T-helper 1 cell treated with Interleukin-12 subunit alpha and Interleukin-12 subunit beta and Interleukin-4 antibody, amounts not matched to agents 30 ng/mL and 1 ng/mL, for 36 hours (primary cell): ENCODE results near the gene SH3YL1. TPM values are rescaled to one million over a fixed set of nuclear protein-coding genes. Genes with fewer than 3 reads are reported as not detected.

Source experiments
- intact Hi-C: fragments of 100-400 bp; cut with micrococcal nuclease; formaldehyde crosslinking; loops from one replicate; pipeline ENCODE4 v1.15.1; 2024
- total RNA-seq: library from RNA; stranded (reverse); gene quantifications from 2 replicates; pipeline ENCODE4 v1.2.3, GENCODE V29; 2022

The SH3YL1 gene
- 11.6 and 12.9 TPM in 2 replicates for total RNA-seq

- intact Hi-C loops, result loop anchor here (1.0 to 2.0 kb wide), 7 partner anchors 17 to 413 kb away; partner anchors contain the start of gene TMEM18
These were observed at the start of gene SH3YL1 for GRCh38 chr2:263774-264492. Gene SH3YL1 (minus strand): TSS chr2:264032. CDS start chr2:263984, 48 bp downstream.

- intact Hi-C loops, result no loop called here
These were observed 47.2 kb upstream of the SH3YL1 start for GRCh38 chr2:310994-311393.

- intact Hi-C loops, result no loop called here
These were observed 46.2 kb upstream of the SH3YL1 start for GRCh38 chr2:309954-310510.

- intact Hi-C loops, result no loop called here
These were observed 45.5 kb upstream of the SH3YL1 start for GRCh38 chr2:309148-309953.

GRCh38 chr2:305366-305765, 41.5 kb upstream of the SH3YL1 start:
- intact Hi-C loops, result no loop called here

- intact Hi-C loops, result no loop called here
These were observed 32.5 kb upstream of the SH3YL1 start for GRCh38 chr2:296354-296753.

- intact Hi-C loops, result no loop called here
These were observed 31.3 kb upstream of the SH3YL1 start for GRCh38 chr2:295090-295489.

GRCh38 chr2:290090-290722, 26.4 kb upstream of the SH3YL1 start:
- intact Hi-C loops, result no loop called here

- intact Hi-C loops, result no loop called here
These were observed 25.7 kb upstream of the SH3YL1 start for GRCh38 chr2:289362-290089.

- intact Hi-C loops, result no loop called here
These were observed 25.0 kb upstream of the SH3YL1 start for GRCh38 chr2:288758-289361.

- intact Hi-C loops, result no loop called here
These were observed 24.3 kb upstream of the SH3YL1 start, which contains the start of gene ALKAL2 for GRCh38 chr2:287911-288757. Gene ALKAL2 (minus strand): TSS chr2:288091. CDS start chr2:287835, 256 bp downstream.

GRCh38 chr2:287471-287885, 23.6 kb upstream of the SH3YL1 start:
- intact Hi-C loops, result no loop called here

- intact Hi-C loops, result no loop called here
These were observed 23.1 kb upstream of the SH3YL1 start for GRCh38 chr2:286774-287392.

- intact Hi-C loops, result no loop called here
These were observed 22.2 kb upstream of the SH3YL1 start for GRCh38 chr2:286035-286434.

- intact Hi-C loops, result no loop called here
These were observed 21.7 kb upstream of the SH3YL1 start for GRCh38 chr2:285531-285930.

- intact Hi-C loops, result no loop called here
These were observed 21.2 kb upstream of the SH3YL1 start for GRCh38 chr2:284896-285492.

GRCh38 chr2:283996-284794, 20.4 kb upstream of the SH3YL1 start:
- intact Hi-C loops, result no loop called here
